IPS-11a (cell line): ENCODE measurements around the gene CYSRT1.

ENCODE experiments used
- H3K4me3 ChIP-seq: one replicate; pipeline ENCODE4 v1.5.1; 2013; ENCODE audit warnings: low read depth, low read length, control low read depth

CYSRT1 gene, protein sequence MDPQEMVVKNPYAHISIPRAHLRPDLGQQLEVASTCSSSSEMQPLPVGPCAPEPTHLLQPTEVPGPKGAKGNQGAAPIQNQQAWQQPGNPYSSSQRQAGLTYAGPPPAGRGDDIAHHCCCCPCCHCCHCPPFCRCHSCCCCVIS

DNA sequence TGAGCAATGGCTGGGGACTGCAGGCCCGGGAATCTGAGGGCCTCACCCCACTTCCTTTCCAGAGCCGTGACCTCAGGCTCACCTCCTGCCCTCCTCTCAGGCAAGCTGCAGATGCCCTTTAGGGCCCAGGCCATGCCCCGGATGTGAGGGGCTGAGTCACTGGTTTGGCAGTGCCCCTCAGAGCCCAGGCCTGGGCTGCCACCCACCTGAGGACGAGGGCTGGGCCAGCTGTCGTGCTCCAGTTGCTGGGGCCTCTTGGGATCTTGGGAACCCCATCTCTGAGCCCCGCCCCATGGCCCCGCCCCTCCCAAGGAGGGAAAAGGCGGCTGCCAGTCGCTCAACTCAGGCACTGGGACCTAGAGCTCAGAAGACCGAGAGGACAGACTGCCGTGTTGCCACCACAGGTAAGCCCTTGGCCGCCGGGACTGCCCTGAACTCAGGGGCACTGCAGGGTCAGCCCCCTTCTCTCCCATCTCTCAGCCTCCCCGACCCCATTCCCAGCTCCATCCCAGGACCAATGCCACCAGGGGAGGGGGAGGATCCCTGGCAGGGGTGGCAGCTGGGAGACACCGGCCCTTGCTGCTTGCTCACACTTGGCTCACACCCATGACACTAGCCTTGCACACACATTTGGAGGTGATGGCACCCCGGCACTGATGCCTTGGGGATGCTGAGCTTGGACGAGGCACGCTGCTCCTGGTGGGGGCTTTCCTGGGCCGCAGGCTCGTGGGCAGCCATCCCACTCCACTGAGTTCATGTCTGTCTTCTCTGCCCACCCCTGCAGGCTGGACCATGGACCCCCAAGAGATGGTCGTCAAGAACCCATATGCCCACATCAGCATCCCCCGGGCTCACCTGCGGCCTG lies at the start of gene CYSRT1:
Gene CYSRT1 (plus strand): TSS at position 345 of the 865 bp plus-strand sequence. CDS start 448 bp downstream, at position 793.
- peak within 1 kb of the TSS; percentile 81 for H3K4me3 ChIP-seq

DNA sequence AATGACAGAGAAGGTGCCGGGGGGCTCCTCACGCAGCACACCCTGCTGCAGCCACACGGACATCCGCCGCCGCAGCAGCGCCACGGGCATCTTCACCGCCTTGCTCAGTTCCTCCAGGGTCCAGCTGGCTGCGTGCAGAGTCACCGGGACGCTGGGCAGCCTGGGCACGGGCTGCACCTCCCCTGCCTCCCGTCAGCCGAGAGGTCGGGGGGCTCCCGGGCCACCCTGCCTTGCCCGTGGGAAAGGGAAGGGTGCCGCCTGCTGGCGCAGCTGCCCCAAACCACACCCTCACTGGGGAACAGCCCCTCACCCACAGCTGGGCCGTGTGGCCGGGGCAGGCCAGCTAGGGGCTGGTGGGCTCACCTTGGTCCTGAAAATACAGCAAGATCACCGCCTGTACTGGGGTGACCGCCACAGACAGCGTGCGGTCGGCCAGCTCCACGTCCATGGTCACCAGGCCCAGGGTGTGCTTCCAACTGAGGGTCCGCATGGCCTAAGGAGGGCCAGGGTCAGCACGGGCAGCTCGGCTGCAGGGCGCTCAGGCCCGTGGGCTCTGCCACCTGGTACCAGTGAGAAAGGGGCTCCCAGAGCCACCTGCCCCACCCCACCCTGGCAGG lies 49.5 kb upstream of the CYSRT1 start:
- H3K4me3 ChIP-seq: no peak overlapping the region

DNA sequence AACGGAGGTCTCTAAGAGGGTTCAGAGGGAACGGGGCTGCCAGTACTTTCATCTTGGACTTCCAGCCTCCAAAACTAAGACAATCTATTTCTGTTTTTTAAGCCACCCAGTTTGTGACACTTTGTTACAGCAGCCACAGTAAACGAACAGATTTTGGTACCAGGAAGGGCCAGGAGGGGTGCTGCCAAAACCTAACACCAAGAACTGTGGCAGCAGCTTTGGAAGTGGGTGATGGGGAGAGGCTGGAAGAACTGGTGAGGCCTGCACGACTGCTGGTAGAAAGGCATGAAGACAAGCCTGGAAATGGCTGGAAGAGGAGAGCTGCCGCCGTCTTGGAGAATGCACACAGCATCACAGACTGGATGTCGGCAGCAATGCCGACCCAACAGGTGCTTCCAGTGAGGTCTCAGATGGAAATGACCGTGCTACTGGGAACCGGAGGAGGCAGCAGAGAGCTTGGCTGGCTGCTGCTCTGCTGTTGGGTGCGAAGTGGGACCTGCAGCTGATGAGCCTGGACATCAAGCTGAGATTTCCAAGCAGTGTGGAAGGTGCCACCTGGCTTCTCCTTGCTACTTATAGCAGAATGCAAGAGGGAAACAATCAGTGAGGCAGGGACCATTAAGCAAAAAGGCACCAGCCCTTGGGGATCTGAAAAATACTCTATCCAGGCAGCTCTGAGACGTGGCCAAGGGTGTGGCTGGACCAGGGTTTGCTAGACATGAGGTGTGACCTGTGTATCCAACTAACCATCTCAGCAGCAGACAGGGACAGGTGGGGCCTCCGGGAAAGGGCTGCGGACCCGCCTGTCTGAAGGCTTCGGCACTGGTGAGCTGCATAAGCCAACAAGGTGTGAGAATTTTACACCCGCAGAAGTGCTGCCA lies 48.4 kb upstream of the CYSRT1 start:
- H3K4me3 ChIP-seq: no peak overlapping the region

DNA sequence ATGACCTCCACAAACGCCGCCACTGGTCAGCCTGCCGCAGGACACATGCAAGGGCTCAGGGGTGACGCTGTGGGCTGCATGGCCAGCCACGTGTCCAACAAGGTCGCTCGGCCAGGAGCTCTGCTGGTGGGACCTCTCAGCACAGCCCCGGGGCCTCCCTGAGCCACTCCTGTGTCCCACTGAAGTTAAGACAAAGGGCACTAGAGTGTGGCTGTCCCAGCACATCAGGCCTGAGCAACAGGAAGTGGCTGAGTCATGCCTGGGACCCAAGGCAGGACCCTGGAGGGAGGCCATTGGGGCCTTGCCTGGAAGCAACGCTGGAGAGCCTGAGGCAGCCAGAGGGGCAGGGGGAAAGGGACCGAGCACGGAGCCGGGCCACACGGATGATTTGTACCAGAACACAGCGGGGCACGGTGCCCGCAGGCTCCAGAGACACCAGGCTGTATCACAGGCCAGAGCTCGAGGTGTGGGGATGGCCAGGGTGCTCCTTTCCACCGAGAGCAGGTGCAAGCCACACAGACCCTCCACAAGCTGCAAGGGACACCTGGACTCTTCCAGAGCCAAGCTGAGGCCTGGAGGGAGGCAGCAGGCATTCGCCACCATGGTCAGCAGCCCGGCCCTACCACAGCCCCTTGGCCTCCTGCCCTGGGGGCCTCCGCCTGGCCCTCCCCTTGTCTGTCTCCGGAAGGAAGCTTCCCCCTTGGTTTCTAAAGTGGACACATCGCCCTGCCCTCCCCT lies 46.6 kb upstream of the CYSRT1 start:
- H3K4me3 ChIP-seq: no peak overlapping the region

DNA sequence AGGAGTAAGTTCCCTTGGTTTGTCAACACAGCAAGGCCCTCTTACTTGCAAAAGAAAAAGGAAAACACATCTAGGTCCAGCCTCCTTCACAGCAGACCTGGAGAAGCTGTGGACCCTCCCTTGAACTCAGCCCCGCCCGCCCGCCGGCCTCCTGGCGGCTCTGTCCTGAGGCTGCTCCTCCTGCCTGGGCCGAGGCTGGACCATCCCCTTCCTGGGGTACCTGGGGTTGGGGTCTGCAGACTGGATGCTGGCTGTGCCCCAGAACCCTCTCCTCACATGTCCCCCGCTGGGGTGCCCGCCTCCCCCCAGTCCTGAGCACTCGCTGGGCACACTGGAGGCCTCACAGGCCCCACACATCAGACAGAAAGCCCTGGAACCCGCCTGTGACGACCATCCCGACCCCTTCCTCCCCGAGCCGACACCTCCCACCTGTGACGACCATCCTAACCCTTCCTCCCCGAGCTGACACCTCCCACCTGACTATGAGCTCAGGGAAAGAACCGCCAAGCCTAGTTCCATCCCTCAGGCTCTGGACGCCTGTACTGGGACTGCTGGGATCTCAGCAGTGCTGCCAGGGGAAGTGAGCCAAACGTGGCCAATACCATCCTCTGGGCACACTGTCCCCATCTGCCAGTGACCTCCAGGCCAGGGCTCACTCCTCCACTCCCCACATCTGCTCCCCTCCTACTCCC lies 45.9 kb upstream of the CYSRT1 start:
- no peak overlapping the region for H3K4me3 ChIP-seq

DNA sequence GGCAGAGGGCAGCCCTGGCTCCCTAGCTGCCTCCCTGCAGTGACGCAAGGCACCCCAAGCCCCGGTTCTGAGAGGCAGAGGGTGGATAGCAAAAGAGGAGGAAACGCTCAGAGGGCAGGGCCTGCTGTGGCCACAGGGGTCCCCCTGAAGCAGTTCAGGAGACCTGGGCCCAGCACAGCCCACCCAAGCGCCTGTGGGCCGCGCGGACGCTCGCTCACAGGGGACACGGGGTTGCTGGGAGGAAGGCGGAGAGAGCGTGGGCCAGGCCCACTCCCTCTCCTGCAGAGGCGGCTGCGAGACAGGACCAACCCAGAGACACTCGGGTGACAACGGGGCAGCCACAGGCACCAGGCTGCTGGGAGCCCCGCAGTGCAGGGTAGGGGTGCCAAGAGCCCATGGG lies 45.2 kb upstream of the CYSRT1 start:
- no peak overlapping the region for H3K4me3 ChIP-seq

DNA sequence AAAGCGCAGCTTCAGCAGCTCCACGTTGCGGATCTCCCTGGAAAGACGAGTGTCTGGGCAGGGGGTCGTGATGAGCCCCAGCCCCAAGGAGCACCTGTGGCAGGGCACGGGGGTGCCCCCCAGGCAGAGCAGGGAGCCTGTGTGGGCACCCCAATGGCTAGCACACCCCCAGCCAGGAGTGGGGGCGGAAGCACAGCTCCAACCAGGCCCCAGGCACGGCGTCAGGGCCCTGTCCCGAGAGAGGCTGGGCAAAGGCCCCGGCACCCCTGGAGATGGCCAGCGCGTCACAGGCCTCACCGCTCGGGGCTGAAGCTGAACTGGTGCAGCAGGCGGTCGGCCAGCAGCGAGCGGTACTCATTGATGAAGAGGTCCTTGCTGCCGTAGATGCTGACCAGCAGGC lies 44.5 kb upstream of the CYSRT1 start:
- H3K4me3 ChIP-seq: no peak overlapping the region

DNA sequence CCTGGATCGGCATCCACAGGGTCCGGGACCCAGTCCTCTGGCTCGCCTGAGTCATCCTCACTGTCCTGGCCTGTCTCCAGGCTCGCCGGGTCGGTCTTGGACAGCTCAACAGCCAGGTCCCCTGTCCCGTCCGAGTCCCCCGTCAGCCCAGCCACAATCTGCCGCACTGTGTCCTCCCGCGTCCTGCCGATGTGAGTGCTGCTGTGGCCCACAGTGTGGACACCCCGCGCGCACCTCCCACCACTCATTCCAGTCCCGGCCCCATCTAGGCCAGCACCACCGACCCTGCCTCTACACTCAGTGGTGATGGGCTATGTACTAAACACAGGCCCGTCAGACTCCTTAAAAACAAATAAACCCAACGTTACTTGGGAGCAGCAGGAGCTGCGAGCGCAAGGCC lies 43.3 kb upstream of the CYSRT1 start:
- H3K4me3 ChIP-seq: no peak overlapping the region

DNA sequence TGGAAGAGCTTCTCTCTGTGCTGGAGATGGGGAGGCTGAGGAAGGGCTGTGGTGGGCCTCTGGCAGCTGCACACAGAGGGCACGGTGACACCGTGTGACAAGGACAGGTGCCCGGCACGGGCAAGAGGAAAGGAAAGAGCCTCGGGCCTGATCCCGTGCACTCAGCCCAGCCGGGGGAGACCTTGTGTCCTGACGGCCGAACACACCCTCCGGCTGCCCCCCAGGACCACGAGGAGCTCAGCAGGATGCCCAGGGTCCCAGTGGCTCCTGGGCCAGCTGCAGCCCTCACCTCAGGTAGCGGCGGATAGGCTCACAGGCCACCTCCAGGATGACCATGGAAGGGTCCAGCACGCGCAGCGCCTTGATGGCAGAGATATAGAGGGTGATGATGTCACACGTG lies 42.1 kb upstream of the CYSRT1 start:
- no peak overlapping the region for H3K4me3 ChIP-seq

DNA sequence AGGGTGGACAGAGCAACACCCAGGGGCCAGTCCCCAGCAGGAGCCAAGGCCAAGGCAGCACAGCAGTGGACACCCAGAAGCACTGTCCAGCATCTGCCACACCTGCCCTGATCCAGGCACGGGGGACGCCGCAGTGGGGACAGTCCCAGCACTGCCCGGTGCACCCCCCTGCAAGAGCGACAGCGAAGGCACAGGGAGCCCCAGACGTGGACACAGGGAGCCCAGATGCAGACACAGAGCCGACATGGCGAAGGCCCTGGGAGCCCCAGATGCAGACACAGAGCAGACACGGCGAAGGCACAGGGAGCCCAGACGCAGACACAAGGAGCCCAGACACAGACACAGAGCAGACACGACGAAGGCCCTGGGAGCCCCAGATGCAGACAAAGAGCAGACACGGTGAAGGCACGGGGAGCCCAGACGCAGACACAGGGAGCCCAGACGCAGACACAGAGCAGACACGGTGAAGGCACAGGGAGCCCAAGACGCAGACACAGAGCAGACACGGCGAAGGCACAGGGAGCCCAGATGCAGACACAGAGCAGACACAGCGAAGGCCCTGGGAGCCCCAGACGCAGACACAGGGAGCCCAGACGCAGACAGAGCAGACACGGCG lies 40.9 kb upstream of the CYSRT1 start:
- no peak overlapping the region for H3K4me3 ChIP-seq

DNA sequence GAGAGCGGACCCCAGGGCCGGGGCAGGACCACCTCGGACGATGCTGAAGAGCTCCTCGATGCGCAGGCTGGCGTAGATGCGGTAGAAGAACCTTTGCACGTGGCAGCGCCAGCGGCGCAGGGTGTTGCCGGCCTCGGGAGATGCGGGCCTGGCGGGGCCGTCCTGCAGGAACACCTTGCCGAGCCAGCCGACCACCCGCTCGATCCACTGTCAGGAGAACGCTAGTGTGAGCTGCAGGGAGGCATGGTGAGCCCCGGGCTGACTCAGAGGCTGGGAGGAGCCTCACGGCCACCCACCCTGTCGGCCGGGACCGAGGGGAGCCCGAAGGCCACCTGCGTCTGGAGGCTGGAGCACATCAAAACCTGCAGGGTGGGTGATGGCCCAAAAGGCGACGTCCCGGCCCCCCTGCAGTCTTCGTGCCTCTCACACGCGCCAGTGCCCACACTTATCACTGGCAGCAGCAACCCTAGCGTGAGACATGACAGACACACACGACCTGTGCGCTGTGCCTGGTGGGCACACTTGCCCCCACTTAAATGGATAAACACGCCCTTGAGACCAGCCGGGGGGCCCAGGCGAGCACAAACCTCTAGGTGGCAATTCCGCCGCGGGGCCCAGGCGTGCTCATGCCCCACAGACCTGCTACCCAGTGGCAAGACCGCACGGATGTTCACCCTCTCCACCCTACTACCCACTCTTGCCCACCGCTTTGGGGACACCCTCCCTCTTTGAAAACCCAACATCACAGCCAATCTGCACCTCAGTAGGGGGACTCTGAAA lies 39.9 kb upstream of the CYSRT1 start:
- H3K4me3 ChIP-seq: no peak overlapping the region

DNA sequence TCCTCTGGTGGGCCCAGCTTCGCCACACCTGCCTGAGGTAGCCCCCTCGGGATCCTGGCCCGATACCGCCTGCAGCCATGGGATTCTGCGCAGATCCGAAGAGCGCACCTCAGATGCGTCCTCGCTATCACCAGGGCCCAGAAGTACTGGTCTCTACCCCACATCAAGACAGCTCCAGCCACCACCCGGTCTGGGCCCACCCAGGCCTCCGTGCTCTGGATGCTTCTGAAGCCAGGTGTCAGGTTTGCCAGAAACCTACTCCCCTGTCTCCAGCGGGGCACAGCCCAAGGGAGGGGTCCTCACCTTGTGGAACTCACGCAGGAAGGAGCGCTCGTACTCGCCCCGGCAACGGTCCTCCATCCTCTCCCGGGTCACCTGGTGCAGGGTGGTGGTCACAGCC lies 39.1 kb upstream of the CYSRT1 start:
- H3K4me3 ChIP-seq: no peak overlapping the region

DNA sequence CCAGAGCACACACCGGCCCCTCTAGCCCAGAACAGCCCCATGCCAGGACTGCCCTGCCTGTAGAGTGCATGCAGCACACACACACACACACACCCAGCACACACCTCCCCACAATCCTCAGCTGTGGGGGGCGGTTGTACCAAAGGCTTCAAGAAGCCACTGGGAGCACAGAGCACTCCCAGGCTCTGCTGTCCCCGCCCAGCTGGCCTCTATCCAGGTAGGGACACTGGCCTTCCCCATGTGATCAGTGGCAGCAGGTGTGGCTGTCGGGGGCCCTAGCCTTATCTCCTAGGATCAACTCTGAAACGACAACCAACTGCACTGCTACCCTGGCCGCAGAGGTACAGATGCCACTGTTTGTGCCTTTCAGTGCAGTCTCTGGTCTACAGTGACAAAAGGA lies 38.6 kb upstream of the CYSRT1 start:
- no peak overlapping the region for H3K4me3 ChIP-seq

DNA sequence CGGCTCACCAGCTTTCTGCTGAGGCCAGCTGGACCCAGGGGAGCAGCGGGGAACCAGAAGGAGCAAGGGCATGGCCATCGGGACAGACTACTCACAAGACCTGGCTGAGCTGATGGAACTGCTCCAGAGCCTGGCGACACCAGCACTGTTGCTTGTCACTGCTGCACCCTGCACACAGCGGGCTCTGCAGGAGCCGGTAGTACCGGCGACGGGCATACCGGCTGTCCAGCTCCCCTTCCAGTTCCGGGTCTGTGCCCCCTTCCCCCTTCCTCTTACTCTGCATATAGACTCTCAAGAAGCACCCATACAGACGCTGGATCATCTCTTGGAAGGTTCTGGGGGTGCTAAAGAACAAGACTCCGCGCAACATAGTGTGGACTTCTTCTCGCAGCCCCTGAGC lies 37.6 kb upstream of the CYSRT1 start:
- H3K4me3 ChIP-seq: peak overlapping the region; percentile 89

DNA sequence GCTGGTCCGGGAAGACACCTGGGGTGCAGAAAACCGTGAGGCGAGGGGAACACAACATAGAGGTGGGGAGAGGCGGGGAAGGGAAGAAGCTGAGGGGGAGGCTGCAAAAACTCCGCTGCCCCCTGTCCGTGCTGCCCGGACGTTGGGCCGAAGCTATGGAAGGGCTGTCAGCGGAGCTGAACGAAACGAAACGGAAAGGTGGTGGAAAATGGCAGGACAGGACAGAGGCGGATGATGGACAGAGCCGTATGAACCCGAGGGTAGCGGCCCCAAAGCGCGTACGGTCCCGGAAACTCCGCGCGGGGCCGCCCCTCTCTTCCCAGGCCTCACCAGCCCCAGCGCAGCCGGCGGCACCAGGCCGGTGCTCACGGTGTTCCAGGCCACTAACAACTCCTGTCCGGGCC lies 36.9 kb upstream of the CYSRT1 start:
- H3K4me3 ChIP-seq: peak overlapping the region; percentile 89

DNA sequence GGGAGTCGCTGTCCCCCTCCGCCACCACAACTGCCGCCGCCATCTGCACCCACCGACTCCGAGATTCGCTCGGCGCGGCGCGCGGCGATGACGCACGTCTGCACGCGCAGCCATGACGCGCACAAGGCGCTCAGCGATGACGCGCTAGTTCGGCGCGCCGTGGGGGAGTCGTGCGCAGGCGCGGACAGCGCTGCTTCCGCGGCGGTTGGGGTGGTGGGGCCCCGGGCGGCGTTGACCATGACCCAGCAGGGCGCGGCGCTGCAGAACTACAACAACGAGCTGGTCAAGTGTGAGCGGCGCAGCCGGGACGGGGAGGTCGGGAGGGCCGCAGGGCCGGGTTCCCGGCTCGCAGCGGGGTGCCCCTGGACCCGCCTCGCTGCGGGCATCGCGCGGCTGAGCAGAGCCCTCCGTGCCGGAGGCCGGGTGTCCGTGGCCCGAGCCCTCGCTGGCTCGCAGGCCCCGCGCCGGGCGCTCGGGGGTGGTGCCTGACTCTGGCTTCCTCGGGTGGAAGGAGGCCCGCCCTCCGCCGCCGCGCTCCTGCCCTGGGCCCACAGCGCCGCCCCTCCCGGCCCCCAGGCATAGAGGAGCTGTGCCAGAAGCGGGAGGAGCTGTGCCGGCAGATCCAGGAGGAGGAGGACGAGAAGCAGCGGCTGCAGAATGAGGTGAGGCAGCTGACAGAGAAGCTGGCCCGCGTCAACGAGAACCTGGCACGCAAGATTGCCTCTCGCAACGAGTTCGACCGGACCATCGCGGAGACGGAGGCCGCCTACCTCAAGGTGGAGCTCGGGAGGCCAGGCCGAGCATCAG lies 36.3 kb upstream of the CYSRT1 start, which contains the start of the genes ANAPC2 and SSNA1:
Gene ANAPC2 (minus strand): TSS at position 71 of the 807 bp plus-strand sequence. CDS start 28 bp downstream, at position 43.
Gene SSNA1 (plus strand): TSS at position 187 of the 807 bp plus-strand sequence. CDS start 51 bp downstream, at position 238.
- H3K4me3 ChIP-seq: peak within 1 kb of the TSS; percentile 89
